SH-SY5Y (cell line): ENCODE data around the gene DST.

Source experiments
- GATA2 ChIP-seq: IDR thresholded peaks from 2 replicates; pipeline ENCODE4 v1.6.1; 2011; ENCODE audit warnings: mild to moderate bottlenecking, low read depth, low read length
- GATA3 ChIP-seq: IDR thresholded peaks from 2 replicates; pipeline ENCODE4 v1.6.1; 2011; ENCODE audit warnings: low read depth, mild to moderate bottlenecking, low read length, moderate library complexity

GRCh38 chr6:56647172-56647762 is 4.6 kb upstream of the DST start:
- TF ChIP-seq GATA3 (no peak), GATA2 (no peak)
